Measurements from ENCODE around the gene UHRF1. TPM values are rescaled to one million over a fixed set of nuclear protein-coding genes. Genes with fewer than 3 reads are reported as not detected.

UHRF1 gene
- polyA plus RNA-seq, 1 donor (not counting 4 experiments of a cell fraction or from before 2014, with no cell fraction given) = 9.7 TPM

DNA sequence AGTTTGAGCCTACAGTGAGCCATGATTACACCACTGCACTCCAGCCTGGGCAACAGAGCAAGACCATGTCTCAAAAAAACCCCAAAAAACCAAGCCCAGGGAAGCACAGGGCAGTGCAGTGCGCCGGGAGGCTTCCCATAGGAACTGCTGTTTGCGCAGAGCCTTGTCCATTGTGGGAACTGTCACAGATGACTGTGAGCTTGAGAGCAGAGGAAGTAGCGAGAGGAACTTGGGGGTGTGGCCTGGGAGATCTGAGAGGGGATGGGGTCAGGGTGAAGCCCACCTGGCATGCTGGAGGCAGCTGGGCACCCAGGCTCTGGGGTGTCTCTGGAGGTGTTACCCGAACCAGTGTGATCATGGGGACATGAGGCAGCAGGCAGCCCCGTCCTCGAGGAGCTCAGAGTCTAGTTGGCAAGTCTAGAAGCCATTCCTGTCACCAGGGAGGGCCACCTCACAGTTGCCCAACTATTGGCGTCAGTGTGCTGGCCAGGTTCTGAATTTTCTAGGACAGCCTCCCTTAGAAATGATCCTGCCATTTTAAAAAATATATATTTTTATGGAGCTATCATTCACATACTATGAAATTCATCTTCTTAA lies 70.0 kb downstream of the UHRF1 start:
- H3K9ac ChIP-seq (ENCODE audit: control insufficient read depth, extremely low read depth, insufficient read depth, low read length) = no peak overlapping the region
- peaks cover 29% of the 10 kb centered on the region for H3K4me1 ChIP-seq (ENCODE audit: control insufficient read depth, extremely low read depth, insufficient read depth, low read length)
- dilution Hi-C loops (cut with MboI; ENCODE audit: extremely low pct_ligation_motif_present, low sequenced_read_pairs) = no loop called here

DNA sequence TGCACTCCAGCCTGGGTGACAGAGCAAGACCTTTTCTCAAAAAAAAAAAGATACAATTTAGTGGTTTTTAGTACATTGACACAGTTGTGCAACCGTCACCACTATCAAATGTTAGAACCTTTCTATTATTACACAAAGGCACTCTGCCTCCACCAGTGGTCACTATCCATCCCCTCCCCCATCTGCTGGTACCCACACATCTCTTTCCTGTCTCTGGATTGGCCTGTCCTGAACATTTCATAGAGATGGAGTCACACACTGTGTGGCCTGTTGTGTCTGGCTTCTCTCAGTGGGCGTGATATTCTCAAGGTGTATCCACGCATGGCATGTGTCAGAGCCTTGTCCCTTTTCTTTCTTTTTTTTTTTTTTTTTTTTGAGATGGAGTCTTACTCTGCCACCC lies 70.8 kb downstream of the UHRF1 start:
- Histone ChIP-seq H2AFZ (ENCODE audit: control insufficient read depth, low read length) (no peak overlapping the region), H3K27me3 (ENCODE audit: control insufficient read depth, extremely low read depth, insufficient read depth, low read length) (no peaks in the 10 kb centered on the region), H3K4me2 (ENCODE audit: control insufficient read depth, extremely low read depth, insufficient read depth, low read depth, low read length) (no peak overlapping the region), H3K9ac (ENCODE audit: control insufficient read depth, extremely low read depth, insufficient read depth, low read length) (no peak overlapping the region), H3K9me3 (ENCODE audit: control insufficient read depth, low read depth, low read length) (no peaks in the 10 kb centered on the region), H3K27ac (ENCODE audit: control insufficient read depth, insufficient read depth, low read length) (no peak overlapping the region), H3K4me3 (ENCODE audit: control insufficient read depth in 2 of 3, extremely low read depth in 1 of 3, insufficient read depth in 2 of 3, low read depth in 1 of 3, low read length in 3 of 3) (no peak overlapping the region), H3K4me1 (ENCODE audit: control insufficient read depth, extremely low read depth, insufficient read depth, low read length) (peaks cover 28% of the 10 kb centered on the region), H4K20me1 (ENCODE audit: control insufficient read depth, extremely low read depth, insufficient read depth, low read length) (peaks cover 8% of the 10 kb centered on the region), H3K36me3 (ENCODE audit: control insufficient read depth in 2 of 2, extremely low read depth in 1 of 2, insufficient read depth in 2 of 2, low read length in 2 of 2) (peaks cover 0 to 19% of the 10 kb centered on the region in 2 experiments), H3K9me1 (ENCODE audit: control insufficient read depth, extremely low read depth, insufficient read depth, low read length) (no peaks in the 10 kb centered on the region), H3K79me2 (ENCODE audit: control insufficient read depth, insufficient read depth, low read length) (peaks cover 65% of the 10 kb centered on the region)
- DNase-seq (ENCODE audit: low read depth, low spot score) (no peak), FAIRE-seq (no peak)
- dilution Hi-C loops (cut with MboI; ENCODE audit: extremely low pct_ligation_motif_present, low sequenced_read_pairs) = no loop called here
- no peak for TF ChIP-seq EZH2 (IDR thresholded peaks at IDR 0.05; ENCODE audit: low read length)
- no peak for TF ChIP-seq CTCF (optimal IDR thresholded peaks at IDR 0.05 in 1 of 3, IDR thresholded peaks at IDR 0.05 in 1 of 3, conservative IDR thresholded peaks at IDR 0.05 in 1 of 3; ENCODE audit: extremely low read depth in 1 of 3, insufficient read depth in 2 of 3, low read length in 3 of 3)

More for the DNA sequence above, 70.0 kb downstream of the UHRF1 start:
- Histone ChIP-seq H3K27me3 (ENCODE audit: control insufficient read depth, extremely low read depth, insufficient read depth, low read length) (no peaks in the 10 kb centered on the region), H3K79me2 (ENCODE audit: control insufficient read depth, insufficient read depth, low read length) (peaks cover 66% of the 10 kb centered on the region), H4K20me1 (ENCODE audit: control insufficient read depth, extremely low read depth, insufficient read depth, low read length) (peaks cover 5% of the 10 kb centered on the region), H3K4me2 (ENCODE audit: control insufficient read depth, extremely low read depth, insufficient read depth, low read depth, low read length) (no peak overlapping the region), H3K9me1 (ENCODE audit: control insufficient read depth, extremely low read depth, insufficient read depth, low read length) (no peaks in the 10 kb centered on the region), H3K4me3 (ENCODE audit: control insufficient read depth in 2 of 3, extremely low read depth in 1 of 3, insufficient read depth in 2 of 3, low read depth in 1 of 3, low read length in 3 of 3) (no peak overlapping the region), H3K9me3 (ENCODE audit: control insufficient read depth, low read depth, low read length) (no peaks in the 10 kb centered on the region), H3K36me3 (ENCODE audit: control insufficient read depth in 2 of 2, extremely low read depth in 1 of 2, insufficient read depth in 2 of 2, low read length in 2 of 2) (peaks cover 0 to 19% of the 10 kb centered on the region in 2 experiments), H2AFZ (ENCODE audit: control insufficient read depth, low read length) (no peak overlapping the region), H3K27ac (ENCODE audit: control insufficient read depth, insufficient read depth, low read length) (no peak overlapping the region)
- FAIRE-seq (no peak), DNase-seq (ENCODE audit: low read depth, low spot score) (no peak)
- TF ChIP-seq CTCF (optimal IDR thresholded peaks at IDR 0.05 in 1 of 3, IDR thresholded peaks at IDR 0.05 in 1 of 3, conservative IDR thresholded peaks at IDR 0.05 in 1 of 3; ENCODE audit: extremely low read depth in 1 of 3, insufficient read depth in 2 of 3, low read length in 3 of 3) (no peak), EZH2 (IDR thresholded peaks at IDR 0.05; ENCODE audit: low read length) (no peak)

All from keratinocyte (primary cell).